NT2/D1 (cell line): ENCODE measurements around the gene C7.

Experiments used
- SUZ12 ChIP-seq: IDR thresholded peaks from 2 replicates; pipeline ENCODE4 v1.6.1; 2011; ENCODE audit not compliant: insufficient read length, insufficient read depth; ENCODE audit errors: extremely low read depth
- YY1 ChIP-seq: IDR thresholded peaks from 2 replicates; pipeline ENCODE4 v1.6.1; 2011; ENCODE audit not compliant: insufficient read length, insufficient read depth

GRCh38 chr5:40987349-40987748 is 78.1 kb downstream of the C7 start:
- TF ChIP-seq YY1 (no peak), SUZ12 (no peak)
